Stimulated activated CD4-positive, alpha-beta T cell treated with anti-CD3 and anti-CD28 coated beads, Interleukin-15, amount 100 ng/mL, for 48 hours (primary cell): ENCODE data around the gene CORO2B.
"Not testable (repeated sequence)": the region's sequence is repeated elsewhere in the genome, so short reads cannot be mapped to it uniquely, and the experiment has no call there.

Experiments
- DNase-seq, 2 donors: peaks; one replicate each; pipeline ENCODE4 v3.0.0-alpha.2; 2020; ENCODE audit warnings: low read depth in 2 of 2

CORO2B gene

GRCh38 chr15:68726246-68726645 lies 147.5 kb downstream of the CORO2B start:
- DNase-seq, result no peak

GRCh38 chr15:68729789-68730411 lies 151.1 kb downstream of the CORO2B start:
- DNase-seq, result no peak

GRCh38 chr15:68730471-68730919 lies 151.7 kb downstream of the CORO2B start:
- DNase-seq, result no peak

- DNase-seq, result no peak
These were observed 152.4 kb downstream of the CORO2B start for GRCh38 chr15:68730976-68731897.

- no peak for DNase-seq
These were observed 153.7 kb downstream of the CORO2B start for GRCh38 chr15:68732451-68732850.

GRCh38 chr15:68733666-68734065 lies 154.9 kb downstream of the CORO2B start:
- DNase-seq, result no peak

GRCh38 chr15:68734352-68734751 lies 155.6 kb downstream of the CORO2B start:
- DNase-seq, result no peak

GRCh38 chr15:68734881-68735280 lies 156.1 kb downstream of the CORO2B start:
- no peak for DNase-seq

GRCh38 chr15:68735610-68736009 lies 156.8 kb downstream of the CORO2B start:
- DNase-seq, result no peak

GRCh38 chr15:68739390-68740080 lies 160.7 kb downstream of the CORO2B start:
- DNase-seq, result no peak

GRCh38 chr15:68743256-68743655 lies 164.5 kb downstream of the CORO2B start:
- DNase-seq, result no peak

GRCh38 chr15:68749365-68749764 lies 170.6 kb downstream of the CORO2B start:
- DNase-seq, result no peak

GRCh38 chr15:68749793-68750192 lies 171.0 kb downstream of the CORO2B start:
- no peak for DNase-seq

- DNase-seq, result no peak
These were observed 172.8 kb downstream of the CORO2B start for GRCh38 chr15:68751622-68752021.

GRCh38 chr15:68755731-68756130 lies 176.9 kb downstream of the CORO2B start:
- no peak for DNase-seq

- not testable (repeated sequence) for DNase-seq
These were observed 181.3 kb downstream of the CORO2B start for GRCh38 chr15:68759982-68760579.

- no peak for DNase-seq
These were observed 184.3 kb downstream of the CORO2B start for GRCh38 chr15:68763063-68763462.

GRCh38 chr15:68764090-68764489 lies 185.3 kb downstream of the CORO2B start:
- DNase-seq, result no peak

- DNase-seq, result no peak
These were observed 187.0 kb downstream of the CORO2B start for GRCh38 chr15:68765602-68766368.

GRCh38 chr15:68767833-68768232 lies 189.0 kb downstream of the CORO2B start:
- no peak for DNase-seq

GRCh38 chr15:68768321-68768720 lies 189.5 kb downstream of the CORO2B start:
- no peak for DNase-seq
